HTERT RPE-1 (cell line): ENCODE measurements around the gene TGM2.

Experiments
- in situ Hi-C: fragments of 300-500 bp; cut with MboI; formaldehyde crosslinking; loops from 4 replicates; pipeline ENCODE4 v1.14.3; 2020; ENCODE audit warnings: low sequenced_read_pairs

Gene TGM2

DNA sequence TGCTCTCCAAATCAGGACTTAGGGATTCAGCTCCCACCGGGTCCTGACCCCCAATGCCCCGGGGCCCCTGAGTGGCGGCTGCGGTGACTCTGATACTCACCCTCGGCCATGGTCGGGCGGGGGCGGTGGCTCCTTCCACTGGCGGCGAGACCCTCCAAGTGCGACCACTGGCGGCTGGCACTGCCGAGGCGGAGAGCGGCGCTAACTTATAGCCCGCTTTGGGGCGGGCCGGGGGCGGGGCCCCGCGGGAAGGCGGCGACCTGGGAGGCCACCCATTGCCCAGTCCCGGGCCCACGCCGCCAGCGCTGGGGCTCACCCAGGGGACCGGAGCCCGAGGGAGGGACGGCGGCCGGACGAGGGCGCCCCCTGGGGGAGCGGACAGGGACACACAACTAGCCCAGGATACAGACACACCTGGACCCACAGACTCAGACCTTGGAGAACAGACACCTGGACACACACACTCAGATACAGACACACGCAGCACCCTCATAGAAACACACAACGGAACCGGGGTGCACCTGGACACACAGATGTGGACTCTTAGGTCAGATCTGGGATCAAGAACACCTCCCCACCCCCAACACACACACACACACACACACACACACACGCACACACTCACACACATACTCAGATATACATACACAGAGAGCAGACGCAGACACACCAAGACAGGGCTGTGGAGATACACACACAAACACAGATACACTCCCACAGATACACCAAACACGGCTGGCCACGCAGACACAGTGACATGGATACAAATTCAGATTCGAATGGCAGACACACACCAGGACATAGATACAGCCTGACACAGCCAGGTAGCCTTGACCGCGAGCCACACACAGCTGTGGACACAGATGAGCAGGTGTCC lies at the start of gene TGM2:
Gene TGM2, minus strand, starts transcription at position 182 of the 877 bp plus-strand sequence. Its CDS starts 72 bp downstream, at position 110.
- in situ Hi-C loops, result no loop called here

DNA sequence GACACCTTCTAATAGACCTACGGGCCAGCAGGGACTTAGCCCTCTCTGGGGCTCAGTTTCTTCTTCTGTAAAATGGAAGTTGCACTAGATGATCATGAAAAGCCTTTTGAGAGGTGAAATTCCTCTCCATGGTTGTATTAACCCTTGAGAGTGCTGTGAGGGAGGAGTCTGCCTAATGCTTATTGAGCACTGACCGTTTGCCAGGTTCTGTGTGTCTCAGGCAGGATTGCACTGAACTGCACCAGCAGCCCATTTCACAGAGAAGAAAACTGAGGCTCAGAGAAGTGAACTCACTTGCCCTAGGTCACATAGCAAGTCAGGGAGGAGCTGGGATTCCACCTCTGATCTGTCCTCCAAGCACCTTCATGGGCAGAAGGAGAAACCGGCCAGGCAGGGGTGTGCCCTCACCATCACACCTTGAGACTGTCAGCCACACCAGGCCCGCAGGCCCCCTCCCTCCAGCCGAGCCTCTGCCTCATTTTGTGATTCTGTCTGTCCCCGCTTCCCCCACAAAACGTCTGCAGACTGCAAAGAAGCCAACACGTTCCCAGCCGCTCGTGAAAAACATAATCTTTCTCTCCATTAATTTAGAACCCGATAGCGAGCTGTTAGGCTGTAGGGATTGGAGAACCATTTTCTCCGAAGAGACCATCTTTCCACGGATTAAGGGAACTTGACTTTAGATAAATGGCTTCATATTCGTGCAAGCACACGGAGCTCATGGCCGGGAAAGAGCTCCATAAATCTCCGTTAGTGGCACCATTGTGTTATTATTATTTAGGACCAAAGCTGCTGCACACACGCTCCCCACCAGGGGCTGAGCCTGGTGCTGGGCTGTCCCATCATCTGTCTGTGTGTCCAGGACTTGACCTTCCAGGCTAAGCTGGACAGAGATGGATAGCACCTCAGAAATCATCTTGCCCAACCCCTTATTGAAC lies 49.5 kb upstream of the TGM2 start:
- in situ Hi-C loops, result no loop called here

DNA sequence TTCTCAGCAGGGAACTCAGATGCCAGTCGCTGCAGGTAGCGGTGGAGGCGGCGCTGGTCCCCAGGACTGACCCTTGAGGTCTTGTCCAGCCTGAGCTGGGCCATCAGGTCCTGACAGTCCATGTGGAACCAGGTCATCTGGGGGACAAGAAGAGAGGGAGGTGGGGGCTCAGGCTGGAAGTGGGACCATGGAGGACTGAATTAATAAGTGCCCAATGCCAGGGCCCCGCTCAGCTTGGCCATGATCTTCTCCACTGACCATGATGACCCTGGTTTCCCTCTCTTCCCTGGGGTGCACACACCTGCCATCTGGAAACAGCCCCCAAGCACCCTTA lies 48.5 kb upstream of the TGM2 start:
- in situ Hi-C loops, result no loop called here

DNA sequence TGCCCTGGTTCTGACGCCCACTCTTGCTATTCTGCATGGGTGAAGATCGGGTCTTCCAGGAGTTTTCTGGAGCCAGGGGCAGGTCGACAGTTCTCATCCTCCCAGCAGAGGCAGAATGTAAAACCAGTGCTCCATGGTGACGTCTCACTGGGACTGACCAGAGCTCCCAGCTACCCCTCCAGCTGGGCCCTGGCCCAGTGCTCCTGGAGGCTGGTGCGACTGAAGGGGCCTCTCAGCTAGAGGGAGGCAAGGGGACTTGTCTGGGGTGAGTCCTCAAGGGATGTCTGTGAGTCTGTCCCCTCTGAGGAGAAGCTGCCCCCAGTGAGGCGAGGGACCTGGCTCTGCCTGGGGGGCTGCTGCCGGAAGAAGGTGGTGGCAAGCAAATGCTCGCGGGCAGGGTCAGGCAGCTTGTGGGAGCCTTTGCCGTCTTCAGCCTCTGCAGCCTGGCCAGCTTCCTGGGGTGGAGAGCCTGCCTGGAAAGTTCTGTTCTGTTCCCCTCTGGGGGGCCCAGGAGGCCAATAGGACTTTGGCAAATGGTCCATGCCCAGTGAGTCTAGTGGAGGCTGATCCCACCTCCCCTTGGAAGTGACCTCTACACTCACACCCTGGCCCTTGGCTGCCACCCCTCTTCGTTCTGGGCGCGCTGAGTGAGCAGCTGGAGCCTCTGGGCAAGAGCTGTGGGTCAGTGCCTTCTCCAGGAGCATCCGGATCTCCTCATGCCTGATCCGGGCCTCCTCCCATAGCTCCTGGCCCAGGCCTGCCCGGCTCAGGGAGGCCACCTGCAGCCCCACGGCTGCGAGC lies 47.9 kb upstream of the TGM2 start:
- in situ Hi-C loops, result no loop called here

DNA sequence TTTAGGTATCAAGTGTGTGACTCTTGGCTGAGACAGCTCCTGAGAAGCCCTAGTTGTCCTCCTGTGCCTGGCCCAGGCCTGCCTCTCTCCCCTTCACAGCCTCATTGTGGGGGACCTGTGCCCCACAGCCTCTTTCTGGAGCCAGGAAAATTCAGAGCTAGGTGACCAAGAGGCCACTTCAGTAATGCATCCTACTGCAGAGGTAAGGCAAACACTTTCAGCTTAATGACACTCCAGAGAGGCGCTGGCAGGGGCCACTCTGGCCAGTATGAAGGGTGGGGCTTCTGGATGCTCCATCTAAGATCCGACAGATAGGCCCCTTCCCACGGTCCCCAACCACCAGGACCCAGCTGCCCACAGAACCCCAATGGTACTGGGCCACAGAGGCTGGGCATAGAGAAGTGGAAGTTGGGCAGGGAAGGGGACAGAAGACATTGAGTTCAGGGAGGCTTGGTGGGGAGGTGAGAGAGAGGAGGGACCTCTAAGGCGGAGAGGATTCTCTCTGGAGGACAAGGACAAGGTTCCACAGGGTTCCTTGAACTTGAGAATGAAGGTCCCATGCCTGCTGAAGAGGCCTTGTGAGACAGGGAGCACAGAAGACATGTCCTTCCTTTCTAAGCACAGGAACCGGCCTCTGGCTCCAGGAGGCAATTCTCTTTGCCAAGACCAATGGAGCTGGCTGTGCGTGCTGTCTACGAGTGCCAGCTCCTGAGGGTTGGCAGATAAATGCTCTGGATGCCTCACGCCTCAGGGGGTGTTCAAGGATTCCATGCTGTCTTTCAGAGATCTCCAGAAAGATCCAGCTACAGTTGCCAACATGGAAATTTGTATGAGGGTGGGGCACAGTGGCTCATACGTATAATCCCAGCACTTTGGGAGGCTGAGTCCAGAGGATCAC lies 46.4 kb upstream of the TGM2 start:
- in situ Hi-C loops, result no loop called here

DNA sequence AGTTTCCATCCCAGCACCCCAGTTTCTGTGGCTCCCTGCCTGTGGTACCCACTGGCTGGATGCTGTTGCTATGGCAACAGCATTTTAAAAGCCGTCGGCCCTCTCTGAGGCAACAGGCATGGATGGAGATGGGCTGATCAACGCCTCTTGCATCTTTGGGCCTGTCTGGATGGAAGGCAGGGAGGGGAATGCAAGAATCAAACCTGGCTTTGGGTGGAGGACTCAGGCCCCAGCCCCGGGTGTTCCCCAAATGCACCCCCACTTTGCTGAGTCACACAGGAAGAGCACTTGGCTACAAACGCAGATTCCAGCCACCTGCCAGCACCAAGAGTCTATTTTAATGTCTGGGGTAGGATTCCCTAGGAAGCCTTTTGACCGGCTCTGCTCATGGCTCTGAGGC lies 45.7 kb upstream of the TGM2 start:
- in situ Hi-C loops, result no loop called here

DNA sequence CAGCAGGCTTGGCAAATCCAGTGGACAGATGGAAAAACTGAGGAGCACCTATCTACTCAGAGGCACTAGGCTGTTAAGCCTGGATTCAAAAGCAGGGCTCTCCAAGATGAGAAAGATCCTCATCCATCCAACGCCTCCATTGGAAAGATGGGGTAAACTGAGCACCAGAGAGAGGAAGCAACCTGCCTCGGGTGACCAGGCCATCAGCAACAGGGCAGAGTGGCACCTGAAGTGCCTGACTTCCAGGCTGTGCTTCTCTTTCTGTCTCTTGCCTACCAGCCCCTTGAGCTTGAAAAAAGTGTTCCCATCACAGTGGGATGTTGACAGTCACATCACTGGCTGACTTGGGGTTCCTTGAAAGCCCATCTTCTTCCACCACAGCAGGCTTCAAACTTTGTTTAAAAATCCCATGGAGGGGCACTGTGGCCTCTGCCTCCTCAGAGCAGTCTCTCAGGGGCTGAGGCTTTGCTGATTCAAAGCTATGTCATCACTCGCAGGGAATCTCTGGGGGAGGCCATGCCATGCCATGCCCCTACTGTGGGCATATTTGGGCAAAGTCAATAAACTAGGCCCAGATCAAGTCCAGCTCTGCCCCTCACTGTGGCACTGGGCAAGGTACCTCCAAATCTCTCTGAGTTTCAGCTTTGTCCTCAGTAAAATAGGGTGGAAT lies 44.8 kb upstream of the TGM2 start:
- in situ Hi-C loops, result no loop called here

DNA sequence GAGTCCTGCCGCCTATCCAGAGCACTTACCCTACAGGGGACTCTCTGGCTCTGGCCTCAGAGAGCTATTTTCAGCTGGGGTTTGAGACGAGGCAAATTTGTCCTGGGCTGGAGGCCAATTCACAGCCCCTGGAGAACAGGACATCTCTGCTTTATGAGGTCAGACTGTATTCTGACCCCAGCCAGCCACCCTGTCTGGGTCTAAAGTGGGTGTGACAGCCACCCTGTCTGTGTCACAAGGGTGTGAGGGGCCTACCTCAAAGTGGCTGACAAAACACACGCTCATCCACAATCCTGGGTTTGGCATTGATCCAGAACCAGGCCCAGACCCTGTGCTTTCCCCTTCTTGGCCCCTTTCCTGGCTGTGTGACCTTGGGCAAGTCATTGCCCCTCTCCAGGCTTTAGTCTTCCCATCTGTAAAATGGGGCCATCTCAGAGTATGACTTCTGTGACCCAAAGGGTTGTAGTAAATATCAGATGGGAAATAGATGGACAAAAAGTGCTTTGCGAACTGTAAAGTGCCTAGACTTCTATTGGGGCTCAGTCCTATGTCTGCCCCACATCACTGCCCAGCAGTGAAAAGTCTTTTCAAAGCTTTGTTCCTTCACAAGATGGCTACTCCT lies 44.1 kb upstream of the TGM2 start:
- in situ Hi-C loops, result no loop called here

DNA sequence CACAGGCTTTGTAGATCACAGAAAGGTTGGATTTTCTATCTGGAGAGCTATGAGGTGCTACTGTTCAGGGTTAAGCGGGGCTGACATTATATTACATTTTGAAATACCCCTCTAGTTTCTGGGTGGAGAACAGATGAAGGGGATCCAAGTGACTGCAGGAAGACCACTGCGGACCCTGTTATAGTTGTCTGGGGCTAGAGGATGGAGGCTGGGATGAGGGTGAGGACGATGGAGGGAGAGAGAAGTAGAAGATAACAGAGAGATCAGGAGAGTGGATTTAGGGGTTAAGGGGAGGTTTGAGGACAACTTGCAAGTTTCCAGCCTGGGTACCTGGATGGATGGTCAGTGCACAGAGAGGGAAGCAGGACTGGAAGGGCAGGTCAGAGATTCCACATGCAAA lies 43.5 kb upstream of the TGM2 start:
- in situ Hi-C loops, result no loop called here

DNA sequence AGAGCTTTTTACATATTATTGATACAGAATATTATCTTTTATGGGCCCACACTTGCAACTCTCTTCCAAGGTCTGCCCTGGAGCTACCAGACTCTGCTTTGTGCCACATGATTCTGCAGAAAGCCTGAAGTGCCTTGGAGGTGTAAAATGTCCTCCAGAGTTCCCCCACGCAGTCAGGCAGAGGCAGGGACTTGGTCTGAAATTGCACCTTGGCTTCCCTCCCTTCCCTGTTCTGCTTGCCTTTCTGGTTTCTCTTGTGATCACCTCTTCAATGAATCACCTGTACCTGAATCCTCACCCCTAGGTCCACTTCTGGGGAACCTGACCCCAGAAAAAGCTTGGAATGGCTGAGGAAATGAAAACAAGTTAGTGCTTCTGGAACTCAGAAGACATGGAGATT lies 43.0 kb upstream of the TGM2 start:
- in situ Hi-C loops, result no loop called here

DNA sequence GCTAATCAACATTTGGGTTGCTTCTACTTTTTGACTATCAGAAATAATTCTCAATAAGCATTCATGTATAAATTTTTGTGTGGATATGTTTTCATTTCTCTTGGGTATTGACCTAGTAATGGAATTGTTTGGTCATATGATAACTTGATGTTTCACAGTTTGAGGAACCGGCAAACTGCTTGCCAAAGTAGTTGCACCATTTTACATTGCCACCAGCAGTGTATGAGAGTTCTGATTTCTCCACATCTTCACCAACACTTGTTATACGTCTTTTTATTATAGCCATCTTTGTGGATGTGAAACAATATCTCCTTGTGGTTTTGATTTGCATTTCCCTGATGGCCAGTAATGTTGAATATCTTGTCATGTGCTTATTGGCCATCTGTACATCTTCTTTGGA lies 42.6 kb upstream of the TGM2 start:
- in situ Hi-C loops, result no loop called here

DNA sequence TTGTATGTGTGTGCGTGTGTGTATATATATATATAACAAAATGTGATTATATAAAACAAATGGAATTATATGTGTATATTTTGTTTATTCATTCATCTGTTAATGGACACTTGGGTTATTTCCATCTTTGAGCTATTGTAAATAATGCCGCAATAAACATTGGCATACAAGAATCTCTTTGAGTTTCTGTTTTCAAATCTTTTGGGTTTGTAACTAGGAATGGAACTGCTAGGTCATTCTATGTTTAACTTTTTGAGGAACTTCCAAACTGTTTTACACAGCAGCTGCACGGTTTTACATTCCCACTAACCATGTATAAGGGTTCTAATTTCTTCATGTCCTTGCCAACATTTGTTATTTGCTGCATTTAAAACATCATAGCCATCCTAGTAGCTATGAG lies 39.9 kb upstream of the TGM2 start:
- in situ Hi-C loops, result no loop called here

DNA sequence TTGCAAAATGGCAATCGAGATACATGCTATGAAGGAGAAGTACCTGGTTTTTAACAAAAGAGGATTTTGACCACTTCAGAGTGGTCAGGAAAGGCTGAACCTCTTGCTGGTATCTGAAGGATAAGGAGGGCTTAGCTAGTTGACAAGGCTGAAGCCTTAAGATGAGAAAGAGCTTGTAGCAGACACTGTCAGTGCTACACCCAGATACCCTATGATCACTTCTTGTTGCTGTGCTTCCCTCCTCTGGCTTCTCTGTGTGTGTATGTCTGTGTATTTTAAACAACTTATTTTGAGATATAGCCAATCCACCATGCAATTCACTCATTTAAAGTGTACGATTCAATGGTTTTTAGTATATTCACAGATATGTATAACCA lies 38.9 kb upstream of the TGM2 start:
- in situ Hi-C loops, result no loop called here

DNA sequence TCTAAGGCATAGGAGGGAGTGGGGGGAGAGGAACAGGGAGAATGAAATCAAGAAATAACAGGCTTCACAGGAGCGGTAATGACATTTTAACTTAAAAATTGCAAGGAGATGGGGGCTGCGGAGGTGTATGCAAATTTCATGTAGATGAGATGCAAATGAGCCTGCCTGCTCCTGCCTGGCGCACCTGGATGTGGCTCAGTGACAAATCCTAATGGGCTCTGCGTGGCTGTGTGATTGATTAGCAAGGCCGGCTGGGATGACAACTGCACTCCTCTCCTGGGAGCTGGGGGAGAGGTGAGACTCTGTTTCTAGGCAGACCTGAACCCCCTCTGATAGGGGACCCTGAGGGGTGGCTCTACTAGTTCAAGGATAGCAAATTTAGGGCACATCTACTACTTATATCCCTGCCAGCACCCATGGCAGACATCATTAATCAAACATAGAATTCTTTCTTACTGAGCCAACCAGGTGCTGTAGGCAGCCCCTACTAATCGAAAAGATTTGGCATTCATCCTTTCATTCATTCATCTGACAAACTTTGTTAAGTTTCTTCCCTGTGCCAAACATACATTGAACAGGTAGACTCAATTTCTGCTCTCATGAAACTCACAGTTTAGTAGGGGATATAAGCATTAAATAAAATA lies 38.4 kb upstream of the TGM2 start:
- in situ Hi-C loops, result no loop called here

DNA sequence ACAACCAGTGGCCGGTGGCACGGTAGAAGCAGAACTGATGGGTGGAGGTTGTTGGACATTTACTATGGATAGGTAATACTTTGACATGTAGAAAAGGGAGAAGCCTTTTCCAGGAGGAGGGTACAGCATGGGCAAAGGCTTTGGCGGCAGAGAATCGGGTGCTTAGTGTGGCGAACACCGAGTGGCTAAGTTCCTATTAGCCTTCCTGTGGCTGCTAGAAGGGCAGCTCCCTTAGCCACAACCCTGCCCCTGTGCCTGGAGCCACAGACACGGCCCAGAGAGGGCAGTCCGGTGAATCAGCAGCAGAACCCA lies 37.9 kb upstream of the TGM2 start:
- in situ Hi-C loops, result no loop called here

DNA sequence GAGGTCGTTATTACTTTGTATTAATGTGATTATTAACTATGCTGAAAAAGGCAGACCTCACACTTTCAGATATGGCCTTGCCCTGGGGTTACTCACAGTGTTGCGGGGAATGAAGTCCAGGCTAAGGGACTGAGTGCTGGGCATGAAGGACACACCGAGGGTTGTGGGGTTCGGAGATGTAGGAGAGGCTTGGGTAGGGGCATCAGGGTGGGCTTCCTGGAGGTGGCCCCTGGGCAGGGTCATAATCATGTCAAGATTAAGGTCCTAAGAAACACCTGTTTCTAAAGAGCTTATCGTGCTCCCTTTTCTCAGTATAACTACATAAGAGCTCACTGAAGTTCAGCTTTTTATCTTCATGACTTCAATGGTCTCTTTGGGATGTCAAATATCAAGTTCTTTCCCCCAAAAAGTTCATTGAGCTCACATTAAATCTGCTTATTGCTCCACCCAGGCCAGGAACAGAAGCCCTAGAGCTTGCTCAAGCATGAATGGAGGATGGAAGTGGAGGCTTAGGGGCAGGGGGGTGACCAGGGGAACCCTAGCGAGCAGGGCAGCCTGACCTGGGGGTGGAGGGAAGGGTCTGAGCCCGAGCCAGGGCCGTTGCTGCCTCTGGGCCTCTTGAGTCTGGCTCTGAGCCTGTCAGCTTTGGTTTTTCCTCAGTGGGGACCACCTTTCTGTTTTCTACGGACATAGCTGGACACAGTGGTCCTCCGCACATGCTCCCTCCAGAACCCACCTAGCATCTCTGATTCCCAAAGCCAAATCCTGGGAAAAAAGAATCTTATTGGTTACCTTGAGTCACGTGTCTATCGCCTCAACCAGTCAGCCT lies 37.3 kb upstream of the TGM2 start:
- in situ Hi-C loops, result no loop called here

DNA sequence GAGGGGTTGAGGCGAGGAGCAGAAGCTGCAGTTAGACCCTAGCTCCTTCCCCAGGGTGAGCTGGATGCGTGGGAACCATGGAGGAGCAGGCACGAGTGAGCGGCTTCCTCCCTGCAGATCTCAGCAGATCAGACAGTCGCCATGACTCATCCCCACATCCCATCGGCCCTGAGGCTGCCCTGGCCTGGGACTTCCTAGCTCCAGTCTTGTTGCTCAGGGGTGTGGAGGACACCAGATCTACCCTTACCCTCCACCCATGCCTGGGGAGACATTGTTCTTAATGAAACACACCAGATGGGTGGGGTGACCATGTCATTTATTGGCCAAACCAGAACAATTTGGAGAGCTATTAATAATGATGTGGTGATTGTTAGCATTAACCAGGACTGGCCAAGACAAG lies 36.3 kb upstream of the TGM2 start:
- in situ Hi-C loops, result no loop called here

DNA sequence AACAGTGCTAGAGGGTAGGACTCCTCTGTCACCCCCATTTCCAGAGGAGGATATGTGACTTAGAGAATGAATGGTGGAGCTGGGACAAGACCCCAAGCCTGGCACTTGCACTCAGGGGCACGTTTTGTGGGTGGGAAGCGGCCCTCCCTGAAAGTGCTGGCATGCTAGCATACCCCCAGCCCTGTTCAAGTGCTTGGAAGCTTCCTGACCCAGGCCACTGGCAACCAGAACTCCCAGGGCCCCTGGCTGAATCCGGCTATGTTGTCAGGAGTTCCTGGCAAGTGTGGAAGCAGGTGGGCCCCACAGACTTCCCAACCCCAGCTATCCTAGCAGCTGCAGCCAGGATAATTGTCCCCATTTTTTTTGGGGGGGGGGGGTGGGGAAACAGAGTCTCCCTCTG lies 35.6 kb upstream of the TGM2 start:
- in situ Hi-C loops, result no loop called here
